IPS-18a (cell line): Measurements from ENCODE around the gene GRIA1.
"Not testable (repeated sequence)": the region's sequence is repeated elsewhere in the genome, so short reads cannot be mapped to it uniquely, and the experiment has no call there.

ENCODE experiments used
- H3K27ac ChIP-seq: one replicate; pipeline ENCODE4 v1.5.1; 2013; ENCODE audit warnings: low read length
- H3K27me3 ChIP-seq: one replicate; pipeline ENCODE4 v1.6.1; 2013; ENCODE audit warnings: mild to moderate bottlenecking, low read length; ENCODE audit not compliant: control insufficient read depth, insufficient read depth
- H3K36me3 ChIP-seq: one replicate; pipeline ENCODE4 v1.6.1; 2013; ENCODE audit warnings: low read depth, low read length; ENCODE audit not compliant: control insufficient read depth
- H3K4me1 ChIP-seq: one replicate; pipeline ENCODE4 v1.6.1; 2013; ENCODE audit warnings: low read depth, low read length; ENCODE audit not compliant: control insufficient read depth
- H3K4me3 ChIP-seq: one replicate; pipeline ENCODE4 v1.5.1; 2013; ENCODE audit warnings: low read length
- H3K9ac ChIP-seq: one replicate; pipeline ENCODE4 v1.6.1; 2013; ENCODE audit warnings: mild to moderate bottlenecking, low read length, moderate library complexity
- H3K9me3 ChIP-seq: one replicate; pipeline ENCODE4 v1.6.1; 2013; ENCODE audit warnings: low read depth, low read length; ENCODE audit not compliant: control insufficient read depth

GRIA1 gene

DNA sequence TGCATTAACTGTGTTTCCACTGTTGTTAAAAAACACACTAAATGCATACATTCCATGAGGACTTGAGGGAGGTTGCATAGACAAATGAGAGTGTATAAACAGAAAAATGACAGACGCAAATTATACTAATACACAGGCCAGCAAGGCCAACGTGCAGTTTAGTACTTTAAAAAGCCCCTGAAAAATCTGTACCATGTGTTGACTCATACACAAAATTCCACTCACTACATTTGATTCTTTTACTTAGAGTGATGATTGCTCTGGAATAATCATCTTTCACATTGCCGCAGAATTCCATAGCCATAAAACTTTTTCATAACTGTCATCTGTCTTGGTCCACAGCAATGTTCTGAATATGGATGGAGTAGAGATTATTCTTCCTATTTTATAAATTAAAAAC is 332.6 kb downstream of the GRIA1 start:
- H3K9ac ChIP-seq = no peak overlapping the region
- H3K4me1 ChIP-seq = peaks cover 16% of the 10 kb centered on the region
- H3K27me3 ChIP-seq = no peaks in the 10 kb centered on the region
- H3K4me3 ChIP-seq = no peak overlapping the region
- H3K27ac ChIP-seq = no peak overlapping the region
- H3K9me3 ChIP-seq = no peaks in the 10 kb centered on the region
- no peaks in the 10 kb centered on the region for H3K36me3 ChIP-seq

- Histone ChIP-seq H3K4me1 (peaks cover 16% of the 10 kb centered on the region), H3K4me3 (no peak overlapping the region), H3K9me3 (no peaks in the 10 kb centered on the region), H3K27me3 (no peaks in the 10 kb centered on the region), H3K9ac (no peak overlapping the region), H3K36me3 (no peaks in the 10 kb centered on the region), H3K27ac (no peak overlapping the region)
These were observed 334.4 kb downstream of the GRIA1 start for GRCh38 chr5:153824909-153825308.

DNA sequence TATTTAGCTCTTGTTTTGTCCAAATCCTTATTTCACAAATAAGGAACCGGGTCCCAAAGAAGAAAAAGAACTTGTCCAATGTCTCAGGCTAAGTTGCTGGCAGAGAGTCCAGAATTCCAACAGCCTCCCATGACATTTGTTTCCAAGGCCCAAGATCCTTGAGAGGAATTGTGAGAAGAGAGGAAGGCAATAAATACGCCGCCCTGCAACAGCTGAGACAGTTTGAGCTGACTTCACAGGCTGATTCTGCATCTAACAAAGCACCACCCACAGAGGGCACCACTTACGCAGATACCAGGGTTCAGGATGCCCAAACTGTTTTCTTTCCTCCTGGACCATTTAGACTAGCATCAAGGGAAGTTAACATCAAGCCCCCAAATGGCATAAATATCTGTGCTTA is 336.9 kb downstream of the GRIA1 start:
- H3K9ac ChIP-seq = no peak overlapping the region
- no peaks in the 10 kb centered on the region for H3K36me3 ChIP-seq
- H3K4me3 ChIP-seq = no peak overlapping the region
- no peak overlapping the region for H3K27ac ChIP-seq
- no peaks in the 10 kb centered on the region for H3K9me3 ChIP-seq
- peaks cover 16% of the 10 kb centered on the region for H3K4me1 ChIP-seq
- H3K27me3 ChIP-seq = no peaks in the 10 kb centered on the region

DNA sequence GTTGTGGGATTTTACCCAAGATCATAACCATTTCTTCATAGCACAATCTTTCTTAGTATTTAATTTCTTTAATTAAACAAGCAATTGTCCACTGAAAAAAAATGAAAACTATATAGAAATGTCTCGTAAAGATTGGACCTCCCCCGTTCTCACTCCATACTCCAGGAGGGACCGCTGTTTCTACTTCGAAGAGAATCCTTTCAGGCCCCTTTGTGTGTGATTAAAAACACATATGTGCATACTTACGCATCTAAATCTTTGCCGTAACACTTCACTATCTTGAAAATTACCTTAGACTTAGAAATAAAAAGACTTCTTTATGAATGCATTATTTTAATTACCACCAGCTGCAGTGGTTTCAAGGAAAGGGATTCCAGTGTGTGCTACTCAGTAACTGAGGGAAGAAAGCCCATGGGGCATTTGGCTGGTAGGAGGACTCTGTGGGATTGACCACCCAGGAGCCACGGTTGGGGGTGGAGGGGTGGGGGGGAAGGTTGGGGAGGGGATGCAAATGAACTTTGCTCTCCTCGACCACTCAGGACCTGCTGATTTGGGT is 339.1 kb downstream of the GRIA1 start:
- Histone ChIP-seq H3K9me3 (no peaks in the 10 kb centered on the region), H3K27ac (no peak overlapping the region), H3K4me1 (peaks cover 9% of the 10 kb centered on the region), H3K36me3 (no peaks in the 10 kb centered on the region), H3K4me3 (no peak overlapping the region), H3K27me3 (no peaks in the 10 kb centered on the region), H3K9ac (no peak overlapping the region)

- Histone ChIP-seq H3K9ac (no peak overlapping the region), H3K9me3 (no peaks in the 10 kb centered on the region), H3K4me3 (no peak overlapping the region), H3K4me1 (peaks cover 2% of the 10 kb centered on the region), H3K36me3 (no peaks in the 10 kb centered on the region), H3K27ac (no peak overlapping the region), H3K27me3 (no peaks in the 10 kb centered on the region)
These were observed 341.5 kb downstream of the GRIA1 start for GRCh38 chr5:153831973-153832372.

DNA sequence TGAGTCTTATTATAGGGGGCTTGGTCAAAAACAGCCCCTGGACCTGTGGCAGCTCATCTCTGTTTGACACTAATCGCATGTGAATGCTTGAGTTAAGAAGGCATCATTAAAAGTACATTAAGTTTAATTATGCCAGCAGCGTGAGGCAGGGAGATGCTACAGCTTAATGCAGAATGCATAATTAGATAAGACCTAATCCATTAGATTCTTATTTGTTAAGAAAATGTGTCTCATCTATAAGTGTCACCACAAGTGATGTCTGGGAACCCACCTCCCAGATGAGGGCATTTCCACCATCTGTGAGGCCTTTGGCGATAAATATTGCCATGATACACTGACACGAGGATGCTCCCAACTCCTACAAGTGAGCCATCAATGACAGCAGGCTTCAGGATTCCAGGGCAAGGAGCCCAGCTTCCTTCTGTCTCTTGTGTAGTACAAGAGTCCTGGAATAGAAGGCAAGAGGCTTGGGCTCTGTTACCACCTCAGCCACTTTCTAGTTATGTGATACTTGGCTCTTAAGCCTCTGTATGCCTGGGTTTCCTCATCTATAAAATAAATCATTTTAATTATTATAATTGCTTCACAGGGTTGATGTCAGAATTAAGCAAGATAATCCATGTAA is 345.5 kb downstream of the GRIA1 start:
- no peaks in the 10 kb centered on the region for H3K9me3 ChIP-seq
- H3K4me1 ChIP-seq = no peaks in the 10 kb centered on the region
- H3K27me3 ChIP-seq = no peaks in the 10 kb centered on the region
- no peaks in the 10 kb centered on the region for H3K36me3 ChIP-seq
- H3K9ac ChIP-seq = no peak overlapping the region
- no peak overlapping the region for H3K27ac ChIP-seq
- H3K4me3 ChIP-seq = no peak overlapping the region

- H3K4me1 ChIP-seq, H3K27me3 ChIP-seq, H3K27ac ChIP-seq, H3K9ac ChIP-seq, H3K4me3 ChIP-seq, H3K9me3 ChIP-seq, H3K36me3 ChIP-seq: not testable (repeated sequence)
These were observed 359.0 kb downstream of the GRIA1 start for GRCh38 chr5:153849303-153850113.

DNA sequence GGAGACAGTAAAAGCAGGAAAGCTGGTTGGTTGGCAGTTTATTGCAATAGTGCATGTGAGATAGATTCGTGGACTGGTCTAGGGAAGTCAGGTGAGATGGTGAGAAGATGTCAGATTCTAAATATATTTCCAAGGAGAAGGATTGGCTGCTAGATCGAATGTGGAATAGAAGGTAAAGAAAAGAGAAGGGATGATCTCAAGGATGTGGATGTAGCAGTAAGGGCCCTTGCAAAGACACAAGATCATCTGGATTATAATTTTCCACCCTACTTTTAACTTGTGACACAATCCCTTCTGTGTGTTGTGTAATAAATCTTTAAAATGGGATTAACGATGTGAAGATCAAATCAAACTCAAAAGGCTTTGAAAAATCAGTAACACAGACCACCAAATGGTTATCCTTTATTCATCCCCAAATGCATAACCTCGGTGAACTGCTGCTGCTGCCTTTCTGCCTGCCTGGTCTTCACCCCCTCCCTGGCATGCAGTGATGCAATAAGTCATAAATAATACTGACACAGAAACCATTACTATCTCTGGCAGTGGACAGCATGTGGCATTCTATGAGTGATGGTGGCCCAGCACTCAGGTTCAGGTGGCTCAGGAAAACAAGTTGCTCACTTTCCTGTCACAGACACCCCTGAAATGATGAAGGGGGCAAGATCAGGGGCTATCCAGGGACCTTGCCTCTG is 369.9 kb downstream of the GRIA1 start:
- Histone ChIP-seq H3K4me1 (peaks cover 10% of the 10 kb centered on the region), H3K9ac (no peak overlapping the region), H3K27ac (no peak overlapping the region), H3K36me3 (no peaks in the 10 kb centered on the region), H3K27me3 (no peaks in the 10 kb centered on the region), H3K9me3 (no peaks in the 10 kb centered on the region), H3K4me3 (no peak overlapping the region)

DNA sequence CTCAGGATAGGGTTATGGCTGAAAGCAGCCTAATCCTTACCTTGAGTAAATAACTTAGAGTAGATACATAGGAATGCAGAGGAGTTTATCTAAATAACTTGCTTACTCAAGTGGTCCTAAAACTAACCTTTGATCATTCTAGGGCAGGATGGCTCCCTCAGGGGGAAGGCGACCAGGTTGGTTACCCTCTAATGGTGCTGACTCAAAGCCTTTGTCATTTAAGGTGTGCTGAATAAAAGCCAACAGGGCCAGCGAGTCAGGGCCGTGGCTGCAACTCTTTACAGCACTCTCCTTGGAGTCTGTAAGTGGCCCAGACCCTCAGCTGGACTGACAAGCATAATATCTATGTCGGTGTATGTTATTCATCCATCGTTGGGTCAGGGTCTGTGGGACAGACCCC is 372.4 kb downstream of the GRIA1 start:
- H3K4me3 ChIP-seq, H3K9me3 ChIP-seq, H3K36me3 ChIP-seq, H3K9ac ChIP-seq, H3K27ac ChIP-seq, H3K4me1 ChIP-seq, H3K27me3 ChIP-seq: not testable (repeated sequence)
